Measurements from ENCODE around the gene NUP93. TPM values are rescaled to one million over a fixed set of nuclear protein-coding genes. Genes with fewer than 3 reads are reported as not detected.

Gene NUP93
- total RNA-seq, 4 donors from 2014 or later, result 27.3 to 195 (median 31.4) TPM

DNA sequence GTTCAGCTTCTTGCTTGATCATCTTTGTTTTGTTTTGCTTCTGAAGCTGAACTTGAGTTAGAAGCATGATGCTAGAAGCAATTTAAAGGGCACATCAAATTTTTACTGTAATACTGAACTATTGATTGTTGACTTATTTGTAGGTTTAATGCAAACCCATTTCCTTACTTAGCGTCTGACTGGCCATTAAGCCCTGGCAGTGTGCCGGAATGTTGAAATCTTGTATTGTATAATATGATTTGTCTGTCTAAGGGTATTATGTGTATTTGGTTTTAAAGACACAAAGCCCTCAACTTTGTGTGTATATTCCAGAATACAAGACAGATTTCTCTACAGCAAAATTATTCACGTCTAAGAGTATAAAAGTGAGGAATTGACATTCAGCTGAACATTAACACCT, 39.7 kb downstream of the NUP93 start:
- TF ChIP-seq, protein P1, sequence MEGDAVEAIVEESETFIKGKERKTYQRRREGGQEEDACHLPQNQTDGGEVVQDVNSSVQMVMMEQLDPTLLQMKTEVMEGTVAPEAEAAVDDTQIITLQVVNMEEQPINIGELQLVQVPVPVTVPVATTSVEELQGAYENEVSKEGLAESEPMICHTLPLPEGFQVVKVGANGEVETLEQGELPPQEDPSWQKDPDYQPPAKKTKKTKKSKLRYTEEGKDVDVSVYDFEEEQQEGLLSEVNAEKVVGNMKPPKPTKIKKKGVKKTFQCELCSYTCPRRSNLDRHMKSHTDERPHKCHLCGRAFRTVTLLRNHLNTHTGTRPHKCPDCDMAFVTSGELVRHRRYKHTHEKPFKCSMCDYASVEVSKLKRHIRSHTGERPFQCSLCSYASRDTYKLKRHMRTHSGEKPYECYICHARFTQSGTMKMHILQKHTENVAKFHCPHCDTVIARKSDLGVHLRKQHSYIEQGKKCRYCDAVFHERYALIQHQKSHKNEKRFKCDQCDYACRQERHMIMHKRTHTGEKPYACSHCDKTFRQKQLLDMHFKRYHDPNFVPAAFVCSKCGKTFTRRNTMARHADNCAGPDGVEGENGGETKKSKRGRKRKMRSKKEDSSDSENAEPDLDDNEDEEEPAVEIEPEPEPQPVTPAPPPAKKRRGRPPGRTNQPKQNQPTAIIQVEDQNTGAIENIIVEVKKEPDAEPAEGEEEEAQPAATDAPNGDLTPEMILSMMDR (IDR thresholded peaks at IDR 0.05), result no peak
- TF ChIP-seq POLR2A (IDR thresholded peaks at IDR 0.05), result no peak
- H3K4me3 ChIP-seq, result no peak overlapping the region
- DNase-seq, result no peak

GRCh38 chr16:56771558-56772279, 41.8 kb downstream of the NUP93 start:
- no peak for TF ChIP-seq POLR2A (IDR thresholded peaks at IDR 0.05)
- TF ChIP-seq, protein P1 (IDR thresholded peaks at IDR 0.05), result no peak
- Histone ChIP-seq H3K27ac (peak overlapping the region in 1 of 4 donors; percentile 16), H3K4me1 (peaks cover 0 to 10% (median 0%) of the 10 kb centered on the region in 4 donors), H3K9me3 (no peaks in the 10 kb centered on the region), H3K4me3 (no peak overlapping the region), H3K36me3 (peaks cover 0 to 4% (median 0%) of the 10 kb centered on the region in 3 donors), H3K27me3 (no peaks in the 10 kb centered on the region)
- DNase-seq, result no peak

More for the DNA sequence above, 39.7 kb downstream of the NUP93 start:
- H3K27ac ChIP-seq, result no peak overlapping the region
- H3K27me3 ChIP-seq, result no peaks in the 10 kb centered on the region
- peaks cover 0 to 4% (median 0%) of the 10 kb centered on the region in 3 donors for H3K36me3 ChIP-seq
- H3K9me3 ChIP-seq, result no peaks in the 10 kb centered on the region
- peaks cover 0 to 10% (median 0%) of the 10 kb centered on the region in 4 donors for H3K4me1 ChIP-seq

GRCh38 chr16:56773532-56773931, 43.6 kb downstream of the NUP93 start:
- no peaks in the 10 kb centered on the region for H3K27me3 ChIP-seq
- TF ChIP-seq, protein P1 (IDR thresholded peaks at IDR 0.05), result no peak
- TF ChIP-seq POLR2A (IDR thresholded peaks at IDR 0.05), result no peak
- H3K4me1 ChIP-seq, result peaks cover 0 to 10% (median 0%) of the 10 kb centered on the region in 4 donors
- H3K36me3 ChIP-seq, result no peaks in the 10 kb centered on the region
- no peak overlapping the region for H3K27ac ChIP-seq
- no peak for DNase-seq
- no peak overlapping the region for H3K4me3 ChIP-seq
- H3K9me3 ChIP-seq, result no peaks in the 10 kb centered on the region

DNA sequence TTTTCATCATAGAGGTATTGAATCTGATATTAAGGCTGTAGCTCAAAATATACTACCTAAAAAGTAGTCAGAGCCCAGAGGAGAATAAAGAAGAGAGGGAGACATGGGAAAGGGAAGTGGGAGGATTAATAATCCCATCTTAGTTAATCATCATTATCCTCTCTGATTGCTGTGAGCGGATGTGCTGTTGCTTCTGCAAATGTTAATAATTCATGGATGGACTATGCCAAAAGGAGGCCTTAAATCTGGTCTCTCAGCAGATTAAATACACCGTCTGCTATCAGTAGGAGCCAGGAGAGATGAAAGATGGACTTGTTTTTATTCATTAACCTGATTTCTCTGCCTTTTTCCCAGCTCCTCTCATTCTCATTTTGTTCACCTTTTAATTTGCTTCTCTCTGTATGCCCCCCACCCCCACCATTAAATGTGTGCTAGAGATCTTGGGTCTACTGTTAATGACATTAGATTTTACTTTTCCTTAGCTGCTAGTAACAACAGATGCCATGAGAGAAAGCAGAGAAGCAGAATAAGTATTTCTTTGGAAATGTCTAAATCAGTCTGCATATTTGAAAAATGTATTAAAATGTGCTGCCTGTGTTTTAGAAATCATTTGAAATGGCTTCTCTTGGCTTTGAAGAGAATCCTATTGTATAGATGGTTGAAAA, 44.2 kb downstream of the NUP93 start:
- H3K9me3 ChIP-seq, result no peaks in the 10 kb centered on the region
- H3K4me1 ChIP-seq, result peaks cover 0 to 10% (median 0%) of the 10 kb centered on the region in 4 donors
- H3K36me3 ChIP-seq, result no peaks in the 10 kb centered on the region
- no peak overlapping the region for H3K4me3 ChIP-seq
- DNase-seq, result no peak
- TF ChIP-seq POLR2A (IDR thresholded peaks at IDR 0.05), result no peak
- TF ChIP-seq, protein P1 (IDR thresholded peaks at IDR 0.05), result no peak
- no peaks in the 10 kb centered on the region for H3K27me3 ChIP-seq
- H3K27ac ChIP-seq, result no peak overlapping the region

DNA sequence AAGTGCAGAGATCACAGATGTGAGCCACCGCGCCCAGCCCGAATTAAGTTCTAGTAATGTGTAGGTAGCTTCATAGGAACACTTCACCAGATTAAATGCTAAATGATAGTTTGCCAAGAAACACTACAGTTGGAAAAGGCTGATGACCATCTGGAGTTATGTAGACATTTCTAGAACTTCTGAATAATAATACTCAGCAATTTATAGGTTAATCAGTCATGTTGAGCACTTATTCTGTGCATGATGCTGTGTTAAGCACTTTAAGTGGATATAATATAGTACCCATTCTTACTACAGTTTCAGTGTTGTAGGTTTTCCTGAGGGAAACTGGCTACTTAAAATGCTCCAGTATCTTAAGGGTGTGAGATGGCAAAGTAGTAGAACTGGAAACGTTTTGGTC, 45.2 kb downstream of the NUP93 start:
- H3K27ac ChIP-seq, result no peak overlapping the region
- H3K27me3 ChIP-seq, result no peaks in the 10 kb centered on the region
- DNase-seq, result no peak
- no peaks in the 10 kb centered on the region for H3K9me3 ChIP-seq
- no peak for TF ChIP-seq POLR2A (IDR thresholded peaks at IDR 0.05)
- TF ChIP-seq, protein P1 (IDR thresholded peaks at IDR 0.05), result no peak
- H3K36me3 ChIP-seq, result no peaks in the 10 kb centered on the region
- no peak overlapping the region for H3K4me3 ChIP-seq
- peaks cover 0 to 10% (median 0%) of the 10 kb centered on the region in 4 donors for H3K4me1 ChIP-seq
